ENCODE results near the gene ABHD1. TPM values are rescaled to one million over a fixed set of nuclear protein-coding genes. Genes with fewer than 3 reads are reported as not detected.

ABHD1 gene
- total RNA-seq, 1 experiment from 2014 or later, result not detected

- H3K9me3 ChIP-seq (replicated peaks), result 0 out of 2 replicates have a peak, but pooled peaks cover 2% of the 10 kb centered on the region
Observed at GRCh38 chr2:27145682-27146081, 22.1 kb downstream of the ABHD1 start.

GRCh38 chr2:27147935-27148334 is 24.3 kb downstream of the ABHD1 start:
- Histone ChIP-seq H3K27me3 (replicated peaks) (no peaks in the 10 kb centered on the region), H3K36me3 (no peaks in the 10 kb centered on the region), H3K27ac (no peak overlapping the region), H3K4me1 (replicated peaks) (no peaks in the 10 kb centered on the region), H3K9me3 (replicated peaks) (no peaks in the 10 kb centered on the region), H3K4me3 (no peak overlapping the region)
- no peak for DNase-seq (ENCODE audit: low read depth in 1 of 2, low spot score in 2 of 2)

More at GRCh38 chr2:27145682-27146081, 22.1 kb downstream of the ABHD1 start:
- H3K27ac ChIP-seq, result no peak overlapping the region
- no peak overlapping the region for H3K4me3 ChIP-seq
- H3K36me3 ChIP-seq, result no peaks in the 10 kb centered on the region
- DNase-seq (ENCODE audit: low read depth in 1 of 2, low spot score in 2 of 2), result no peak
- no peaks in the 10 kb centered on the region for H3K4me1 ChIP-seq (replicated peaks)
- no peaks in the 10 kb centered on the region for H3K27me3 ChIP-seq (replicated peaks)

- no peaks in the 10 kb centered on the region for H3K27me3 ChIP-seq (replicated peaks)
- H3K36me3 ChIP-seq, result no peaks in the 10 kb centered on the region
- H3K4me3 ChIP-seq, result no peak within 1 kb of the TSS
- no peaks in the 10 kb centered on the region for H3K9me3 ChIP-seq (replicated peaks)
- no peak for DNase-seq (ENCODE audit: low read depth in 1 of 2, low spot score in 2 of 2)
- no peaks in the 10 kb centered on the region for H3K4me1 ChIP-seq (replicated peaks)
- H3K27ac ChIP-seq, result no peak within 1 kb of the TSS
Observed at GRCh38 chr2:27148801-27149439, 25.3 kb downstream of the ABHD1 start, which contains the start of gene TCF23. TCF23 (plus strand) TSS chr2:27149004; CDS start chr2:27149134, 130 bp downstream.

GRCh38 chr2:27149570-27150405 is 26.2 kb downstream of the ABHD1 start:
- no peak for DNase-seq (ENCODE audit: low read depth in 1 of 2, low spot score in 2 of 2)
- Histone ChIP-seq H3K4me3 (no peak overlapping the region), H3K27ac (no peak overlapping the region), H3K9me3 (replicated peaks) (no peaks in the 10 kb centered on the region), H3K27me3 (replicated peaks) (no peaks in the 10 kb centered on the region), H3K4me1 (replicated peaks) (no peaks in the 10 kb centered on the region), H3K36me3 (no peaks in the 10 kb centered on the region)

GRCh38 chr2:27150639-27151230 is 27.1 kb downstream of the ABHD1 start:
- no peak overlapping the region for H3K4me3 ChIP-seq
- H3K36me3 ChIP-seq, result no peaks in the 10 kb centered on the region
- no peak overlapping the region for H3K27ac ChIP-seq
- H3K27me3 ChIP-seq (replicated peaks), result no peaks in the 10 kb centered on the region
- H3K4me1 ChIP-seq (replicated peaks), result no peaks in the 10 kb centered on the region
- no peaks in the 10 kb centered on the region for H3K9me3 ChIP-seq (replicated peaks)
- DNase-seq (ENCODE audit: low read depth in 1 of 2, low spot score in 2 of 2), result no peak

- Histone ChIP-seq H3K4me1 (replicated peaks) (no peaks in the 10 kb centered on the region), H3K27ac (no peak overlapping the region), H3K36me3 (no peaks in the 10 kb centered on the region), H3K27me3 (replicated peaks) (no peaks in the 10 kb centered on the region), H3K9me3 (replicated peaks) (no peaks in the 10 kb centered on the region), H3K4me3 (no peak overlapping the region)
- no peak for DNase-seq (ENCODE audit: low read depth in 1 of 2, low spot score in 2 of 2)
Observed at GRCh38 chr2:27152102-27152795, 28.6 kb downstream of the ABHD1 start.

GRCh38 chr2:27152796-27153464 is 29.3 kb downstream of the ABHD1 start:
- Histone ChIP-seq H3K4me1 (replicated peaks) (no peaks in the 10 kb centered on the region), H3K4me3 (no peak overlapping the region), H3K36me3 (no peaks in the 10 kb centered on the region), H3K9me3 (replicated peaks) (no peaks in the 10 kb centered on the region), H3K27ac (no peak overlapping the region), H3K27me3 (replicated peaks) (no peaks in the 10 kb centered on the region)
- no peak for DNase-seq (ENCODE audit: low read depth in 1 of 2, low spot score in 2 of 2)

GRCh38 chr2:27154488-27154887 is 30.9 kb downstream of the ABHD1 start:
- Histone ChIP-seq H3K36me3 (no peaks in the 10 kb centered on the region), H3K4me1 (replicated peaks) (no peaks in the 10 kb centered on the region), H3K27me3 (replicated peaks) (no peaks in the 10 kb centered on the region), H3K9me3 (replicated peaks) (no peaks in the 10 kb centered on the region), H3K27ac (no peak overlapping the region), H3K4me3 (no peak overlapping the region)
- no peak for DNase-seq (ENCODE audit: low read depth in 1 of 2, low spot score in 2 of 2)

GRCh38 chr2:27155069-27155520 is 31.5 kb downstream of the ABHD1 start:
- Histone ChIP-seq H3K27ac (no peak overlapping the region), H3K27me3 (replicated peaks) (no peaks in the 10 kb centered on the region), H3K4me1 (replicated peaks) (no peaks in the 10 kb centered on the region), H3K9me3 (replicated peaks) (no peaks in the 10 kb centered on the region), H3K36me3 (no peaks in the 10 kb centered on the region), H3K4me3 (no peak overlapping the region)
- no peak for DNase-seq (ENCODE audit: low read depth in 1 of 2, low spot score in 2 of 2)

GRCh38 chr2:27158468-27158867 is 34.9 kb downstream of the ABHD1 start:
- H3K4me3 ChIP-seq, result no peak overlapping the region

GRCh38 chr2:27159271-27159670 is 35.7 kb downstream of the ABHD1 start:
- Histone ChIP-seq H3K4me3 (no peak overlapping the region), H3K9me3 (replicated peaks) (no peaks in the 10 kb centered on the region), H3K36me3 (no peaks in the 10 kb centered on the region), H3K27ac (no peak overlapping the region), H3K27me3 (replicated peaks) (no peaks in the 10 kb centered on the region), H3K4me1 (replicated peaks) (peaks cover 14% of the 10 kb centered on the region)
- DNase-seq (ENCODE audit: low read depth in 1 of 2, low spot score in 2 of 2), result no peak

More at GRCh38 chr2:27158468-27158867, 34.9 kb downstream of the ABHD1 start:
- H3K4me1 ChIP-seq (replicated peaks), result peaks cover 14% of the 10 kb centered on the region
- no peaks in the 10 kb centered on the region for H3K36me3 ChIP-seq
- no peaks in the 10 kb centered on the region for H3K27me3 ChIP-seq (replicated peaks)
- no peak for DNase-seq (ENCODE audit: low read depth in 1 of 2, low spot score in 2 of 2)
- H3K9me3 ChIP-seq (replicated peaks), result no peaks in the 10 kb centered on the region
- H3K27ac ChIP-seq, result no peak overlapping the region

- Histone ChIP-seq H3K9me3 (replicated peaks) (no peaks in the 10 kb centered on the region), H3K36me3 (no peaks in the 10 kb centered on the region), H3K27me3 (replicated peaks) (no peaks in the 10 kb centered on the region), H3K4me1 (replicated peaks) (peaks cover 14% of the 10 kb centered on the region), H3K27ac (no peak overlapping the region), H3K4me3 (no peak overlapping the region)
- DNase-seq (ENCODE audit: low read depth in 1 of 2, low spot score in 2 of 2), result no peak
Observed at GRCh38 chr2:27160191-27160590, 36.6 kb downstream of the ABHD1 start.

Measured in SJSA1 (cell line).